ENCODE data around the gene EXOC6.

DNA sequence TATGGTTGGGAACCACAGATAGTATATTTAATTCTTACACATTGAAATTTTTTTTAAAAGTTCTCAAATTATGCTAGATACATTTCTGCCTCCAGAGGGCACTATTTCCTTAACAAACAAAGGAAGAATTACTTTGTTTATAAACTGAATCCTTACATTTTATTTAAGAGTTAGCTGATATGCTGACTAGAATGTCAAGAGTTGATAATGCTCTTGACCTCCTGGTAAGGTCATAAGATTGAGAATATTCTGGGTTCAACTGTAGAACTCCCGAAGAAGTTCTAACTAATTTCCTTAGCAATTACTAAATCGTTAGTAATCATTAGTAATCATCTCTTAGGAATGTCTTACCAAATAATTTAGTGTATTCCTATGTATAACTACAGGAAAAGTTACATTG, 117.0 kb downstream of the EXOC6 start:
- TF ChIP-seq ESRRG (CRISPR knock-in tag; IDR thresholded peaks at IDR 0.05) = no peak
- no peak for TF ChIP-seq ZNF8 (CRISPR knock-in tag; IDR thresholded peaks at IDR 0.05)

Measured in SK-N-SH treated with all-trans-retinoic acid at 6 μM for 48 hours (cell line).